Gastroesophageal sphincter (tissue), 3 donors: Measurements from ENCODE around the gene RAB25.

Experiments used
- EP300 ChIP-seq: sonication (generic); formaldehyde crosslinking; IDR thresholded peaks from one replicate; pipeline ENCODE4 v1.6.1; 2017; ENCODE audit warnings: antibody characterized with exemption, mild to moderate bottlenecking
- POLR2A ChIP-seq, 2 donors: fragments of 450-650 bp; IDR thresholded peaks; one replicate each; pipeline ENCODE4 v1.6.1; 2017; ENCODE audit warnings: antibody characterized with exemption in 2 of 2, mild to moderate bottlenecking in 2 of 2, moderate library complexity in 1 of 2
- POLR2AphosphoS5 ChIP-seq: sonication (generic); formaldehyde crosslinking; IDR thresholded peaks from one replicate; pipeline ENCODE4 v1.6.1; 2017; ENCODE audit warnings: antibody characterized with exemption
- TF ChIP-seq, protein P1 (sequence below), 4 experiments: fragments of 200-600 bp in 2 of 4; fragments of 450-650 bp in 2 of 4; sonication (generic) in 1 of 4; IDR thresholded peaks; one replicate each; pipeline ENCODE4 v1.5.1; 2017 to 2019; ENCODE audit warnings: antibody characterized with exemption in 4 of 4, mild to moderate bottlenecking in 2 of 4, moderate library complexity in 2 of 4

DNA sequence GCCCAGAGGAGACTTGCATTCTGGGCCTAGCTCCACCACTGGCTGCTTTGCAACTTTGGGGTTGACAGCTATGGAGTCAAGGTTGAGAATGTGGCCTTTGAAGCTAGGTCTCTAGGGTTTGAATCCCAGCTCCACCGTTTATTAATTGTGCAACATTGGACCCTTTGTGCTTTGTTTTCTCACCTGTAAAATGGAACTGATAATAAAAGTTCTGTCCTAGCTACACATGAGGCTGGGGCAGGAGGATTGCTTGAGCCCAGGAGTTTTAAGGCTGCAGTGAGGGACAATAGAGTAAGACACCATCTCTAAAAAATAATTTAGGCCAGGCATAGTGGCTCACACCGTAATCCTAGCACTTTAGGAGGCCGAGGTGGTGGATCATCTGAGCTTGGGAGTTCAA lies 38.3 kb downstream of the RAB25 start:
- TF ChIP-seq, protein P1, sequence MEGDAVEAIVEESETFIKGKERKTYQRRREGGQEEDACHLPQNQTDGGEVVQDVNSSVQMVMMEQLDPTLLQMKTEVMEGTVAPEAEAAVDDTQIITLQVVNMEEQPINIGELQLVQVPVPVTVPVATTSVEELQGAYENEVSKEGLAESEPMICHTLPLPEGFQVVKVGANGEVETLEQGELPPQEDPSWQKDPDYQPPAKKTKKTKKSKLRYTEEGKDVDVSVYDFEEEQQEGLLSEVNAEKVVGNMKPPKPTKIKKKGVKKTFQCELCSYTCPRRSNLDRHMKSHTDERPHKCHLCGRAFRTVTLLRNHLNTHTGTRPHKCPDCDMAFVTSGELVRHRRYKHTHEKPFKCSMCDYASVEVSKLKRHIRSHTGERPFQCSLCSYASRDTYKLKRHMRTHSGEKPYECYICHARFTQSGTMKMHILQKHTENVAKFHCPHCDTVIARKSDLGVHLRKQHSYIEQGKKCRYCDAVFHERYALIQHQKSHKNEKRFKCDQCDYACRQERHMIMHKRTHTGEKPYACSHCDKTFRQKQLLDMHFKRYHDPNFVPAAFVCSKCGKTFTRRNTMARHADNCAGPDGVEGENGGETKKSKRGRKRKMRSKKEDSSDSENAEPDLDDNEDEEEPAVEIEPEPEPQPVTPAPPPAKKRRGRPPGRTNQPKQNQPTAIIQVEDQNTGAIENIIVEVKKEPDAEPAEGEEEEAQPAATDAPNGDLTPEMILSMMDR (IDR thresholded peaks at IDR 0.05), result no peak
- no peak for TF ChIP-seq POLR2AphosphoS5
- TF ChIP-seq POLR2A (IDR thresholded peaks at IDR 0.05), result no peak
- TF ChIP-seq EP300, result no peak
